Brain pericyte (primary cell): ENCODE data around the gene GSTM5.
"Not testable (repeated sequence)": the region's sequence is repeated elsewhere in the genome, so short reads cannot be mapped to it uniquely, and the experiment has no call there.

Experiments used
- DNase-seq: peaks from one replicate; pipeline ENCODE4 v3.0.0-alpha.2; 2012; ENCODE audit warnings: low read depth, low spot score

GSTM5 gene

GRCh38 chr1:109697066-109697465 is 15.0 kb upstream of the GSTM5 start:
- DNase-seq: no peak

GRCh38 chr1:109697861-109698260 is 14.2 kb upstream of the GSTM5 start:
- not testable (repeated sequence) for DNase-seq

- DNase-seq: not testable (repeated sequence)
Observed at GRCh38 chr1:109702940-109703339, 9.1 kb upstream of the GSTM5 start.

- DNase-seq: no peak
Observed at GRCh38 chr1:109704173-109704572, 7.9 kb upstream of the GSTM5 start.

- DNase-seq: no peak
Observed at GRCh38 chr1:109705411-109705810, 6.6 kb upstream of the GSTM5 start.

GRCh38 chr1:109708949-109709348 is 3.1 kb upstream of the GSTM5 start:
- not testable (repeated sequence) for DNase-seq

- DNase-seq: not testable (repeated sequence)
Observed at GRCh38 chr1:109709822-109710221, 2.2 kb upstream of the GSTM5 start.

GRCh38 chr1:109712321-109712864 is 342 bp downstream of the GSTM5 start:
- DNase-seq: no peak

- DNase-seq: no peak
Observed at GRCh38 chr1:109713636-109714035, 1.6 kb downstream of the GSTM5 start.

GRCh38 chr1:109714661-109715372 is 2.8 kb downstream of the GSTM5 start:
- no peak for DNase-seq

- DNase-seq: no peak
Observed at GRCh38 chr1:109716121-109716520, 4.1 kb downstream of the GSTM5 start.

GRCh38 chr1:109716570-109717090 is 4.6 kb downstream of the GSTM5 start:
- no peak for DNase-seq

GRCh38 chr1:109717729-109718128 is 5.7 kb downstream of the GSTM5 start:
- no peak for DNase-seq

- no peak for DNase-seq
Observed at GRCh38 chr1:109718495-109718894, 6.4 kb downstream of the GSTM5 start.

- no peak for DNase-seq
Observed at GRCh38 chr1:109719337-109719837, 7.3 kb downstream of the GSTM5 start.

GRCh38 chr1:109721042-109721441 is 9.0 kb downstream of the GSTM5 start:
- DNase-seq: no peak

GRCh38 chr1:109721971-109722370 is 9.9 kb downstream of the GSTM5 start:
- DNase-seq: no peak

GRCh38 chr1:109722908-109723691 is 11.0 kb downstream of the GSTM5 start:
- DNase-seq: no peak

- DNase-seq: no peak
Observed at GRCh38 chr1:109724933-109725332, 12.9 kb downstream of the GSTM5 start.

- no peak for DNase-seq
Observed at GRCh38 chr1:109725510-109725909, 13.5 kb downstream of the GSTM5 start.

GRCh38 chr1:109726007-109726406 is 14.0 kb downstream of the GSTM5 start:
- no peak for DNase-seq

- no peak for DNase-seq
Observed at GRCh38 chr1:109726728-109727373, 14.8 kb downstream of the GSTM5 start.
